Upper lobe of left lung (tissue), 4 donors: Measurements from ENCODE around the gene NFS1.

Experiments
- EP300 ChIP-seq, 4 donors: sonication (generic); formaldehyde crosslinking; IDR thresholded peaks; one replicate each; pipeline ENCODE4 v1.5.1; 2017; ENCODE audit warnings: antibody characterized with exemption in 4 of 4, control low read depth in 2 of 4
- POLR2A ChIP-seq, 4 donors: fragments of 450-650 bp; IDR thresholded peaks; one replicate each; pipeline ENCODE4 v1.5.1; 2016 to 2017; ENCODE audit warnings: antibody characterized with exemption in 4 of 4, mild to moderate bottlenecking in 2 of 4
- TF ChIP-seq, protein P1 (sequence below), 6 experiments: fragments of 450-650 bp in 4 of 6; fragments of 200-600 bp in 2 of 6; sonication (generic) in 2 of 6; IDR thresholded peaks; one replicate each; pipeline ENCODE4 v1.5.1; 2016 to 2019; ENCODE audit warnings: antibody characterized with exemption in 6 of 6

DNA sequence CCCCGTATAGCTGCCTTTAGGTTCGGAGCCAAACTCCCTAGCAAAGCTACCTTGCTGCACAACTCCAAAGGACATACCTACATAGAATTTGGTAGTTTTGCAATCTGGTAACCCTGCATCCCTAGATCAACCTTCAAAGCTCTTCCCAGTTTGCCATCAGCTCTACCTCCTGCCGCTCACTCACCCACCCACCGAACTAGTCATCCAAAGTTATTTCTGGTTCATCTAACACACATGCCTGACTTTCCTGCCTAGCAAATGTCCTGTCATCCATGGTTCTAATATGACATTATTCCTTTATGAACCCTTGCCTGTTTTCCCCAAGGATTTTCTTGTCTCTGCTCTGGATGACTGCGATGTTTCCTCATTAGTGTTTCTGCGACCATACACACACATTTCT is 61.9 kb downstream of the NFS1 start:
- TF ChIP-seq, protein P1, sequence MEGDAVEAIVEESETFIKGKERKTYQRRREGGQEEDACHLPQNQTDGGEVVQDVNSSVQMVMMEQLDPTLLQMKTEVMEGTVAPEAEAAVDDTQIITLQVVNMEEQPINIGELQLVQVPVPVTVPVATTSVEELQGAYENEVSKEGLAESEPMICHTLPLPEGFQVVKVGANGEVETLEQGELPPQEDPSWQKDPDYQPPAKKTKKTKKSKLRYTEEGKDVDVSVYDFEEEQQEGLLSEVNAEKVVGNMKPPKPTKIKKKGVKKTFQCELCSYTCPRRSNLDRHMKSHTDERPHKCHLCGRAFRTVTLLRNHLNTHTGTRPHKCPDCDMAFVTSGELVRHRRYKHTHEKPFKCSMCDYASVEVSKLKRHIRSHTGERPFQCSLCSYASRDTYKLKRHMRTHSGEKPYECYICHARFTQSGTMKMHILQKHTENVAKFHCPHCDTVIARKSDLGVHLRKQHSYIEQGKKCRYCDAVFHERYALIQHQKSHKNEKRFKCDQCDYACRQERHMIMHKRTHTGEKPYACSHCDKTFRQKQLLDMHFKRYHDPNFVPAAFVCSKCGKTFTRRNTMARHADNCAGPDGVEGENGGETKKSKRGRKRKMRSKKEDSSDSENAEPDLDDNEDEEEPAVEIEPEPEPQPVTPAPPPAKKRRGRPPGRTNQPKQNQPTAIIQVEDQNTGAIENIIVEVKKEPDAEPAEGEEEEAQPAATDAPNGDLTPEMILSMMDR (IDR thresholded peaks at IDR 0.05) = no peak
- no peak for TF ChIP-seq POLR2A (IDR thresholded peaks at IDR 0.05)
- TF ChIP-seq EP300 (IDR thresholded peaks at IDR 0.05) = no peak
